ENCODE results near the gene STC2. TPM values are rescaled to one million over a fixed set of nuclear protein-coding genes. Genes with fewer than 3 reads are reported as not detected.

STC2 gene
- total and polyA plus RNA-seq, 10 of the 15 experiments (the other 5 are each of a cell fraction or from before 2014, with no cell fraction given) = 0.05 to 4.8 (median 2.0) TPM

DNA sequence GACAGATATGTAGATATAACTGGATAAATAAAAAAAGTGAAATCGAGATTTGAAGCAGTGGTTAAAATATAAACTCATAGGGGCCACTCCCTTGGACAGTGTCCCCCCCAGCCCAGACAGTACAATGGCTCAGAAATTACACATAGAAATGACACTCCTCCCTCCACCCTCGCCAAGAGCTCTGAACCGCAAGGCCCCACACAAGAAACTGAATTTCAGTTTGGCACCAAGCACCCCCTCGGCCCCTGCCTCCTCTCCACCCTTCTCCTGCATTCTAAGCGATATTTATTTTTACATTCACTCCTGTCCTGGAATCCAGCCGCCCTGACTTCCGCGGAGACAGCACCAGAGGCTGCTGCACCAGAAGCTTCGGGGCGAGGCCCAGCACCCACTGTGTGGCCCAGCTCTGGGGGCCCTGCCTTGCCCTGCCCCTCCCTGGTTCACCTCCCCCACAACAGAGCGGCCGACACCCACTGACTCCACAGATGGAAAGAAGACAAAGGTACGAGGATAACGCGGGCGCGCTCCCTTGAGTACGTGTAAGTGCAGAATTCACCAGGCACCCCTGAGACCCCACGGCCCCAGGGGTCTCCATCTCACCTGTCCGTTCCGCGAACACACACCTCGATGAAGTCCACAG lies 11.0 kb downstream of the STC2 start (continued):
- TF ChIP-seq ETV6 (conservative IDR thresholded peaks at IDR 0.05 in 1 of 2, IDR thresholded peaks at IDR 0.05 in 1 of 2; ENCODE audit: borderline replicate concordance in 1 of 2, low read depth in 1 of 2) = no peak

DNA sequence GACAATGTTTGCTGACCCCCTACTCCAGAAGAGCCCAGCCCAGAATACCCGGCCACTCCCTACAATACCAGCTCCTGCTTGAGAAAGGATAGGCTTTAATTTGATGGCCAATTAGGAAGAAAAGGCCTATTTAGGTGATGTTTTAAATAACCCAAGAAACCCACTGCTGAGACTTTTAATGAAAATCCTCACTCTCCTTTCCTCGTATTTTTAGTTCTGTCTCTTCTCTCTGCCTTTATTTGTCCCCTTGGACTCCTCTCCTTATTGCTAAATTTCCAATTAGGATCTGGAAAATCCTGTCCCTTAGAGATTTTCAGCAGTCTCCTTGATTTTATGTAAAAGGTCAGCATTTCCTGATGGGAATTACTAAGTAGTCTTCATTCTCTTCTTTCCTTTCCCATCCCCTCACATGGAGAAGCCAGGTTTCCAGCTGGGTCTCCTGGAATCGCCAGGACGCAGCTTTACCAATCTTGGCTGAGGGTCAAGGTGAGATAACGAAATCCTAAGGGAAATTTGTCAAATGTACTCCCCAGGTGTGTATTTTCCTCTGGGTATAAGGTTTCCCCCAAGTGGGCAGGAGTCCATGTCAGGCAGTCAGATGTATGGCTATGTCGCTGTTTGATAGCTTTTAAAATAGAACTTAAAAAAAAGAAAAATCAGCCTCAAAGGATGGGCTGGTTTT lies 11.7 kb downstream of the STC2 start:
- Histone ChIP-seq H3K9ac (ENCODE audit: control insufficient read depth, insufficient read depth, low read length) (no peak overlapping the region), H3K9me3 (replicated peaks; ENCODE audit: control insufficient read depth, insufficient read depth, low read length) (no peaks in the 10 kb centered on the region), H3K36me3 (ENCODE audit: control insufficient read depth in 2 of 2, insufficient read depth in 2 of 2, low read length in 1 of 2) (no peaks in the 10 kb centered on the region), H3K27ac (ENCODE audit: control insufficient read depth, insufficient read depth) (no peak overlapping the region), H3K27me3 (replicated peaks in 1 of 2; ENCODE audit: control insufficient read depth in 2 of 2, insufficient read depth in 2 of 2, low read length in 1 of 2) (peaks cover 0 to 3% of the 10 kb centered on the region in 2 experiments; a peak in 2 of 4 replicates), H3K4me1 (ENCODE audit: control insufficient read depth, insufficient read depth, low read length) (no peaks in the 10 kb centered on the region), H3K4me3 (no peak overlapping the region), H3K4me2 (ENCODE audit: control insufficient read depth, insufficient read depth) (no peak overlapping the region), H2AFZ (ENCODE audit: control insufficient read depth, low read depth, low read length) (no peak overlapping the region), H3K79me2 (ENCODE audit: control insufficient read depth, insufficient read depth, low read length) (no peaks in the 10 kb centered on the region), H4K20me1 (ENCODE audit: control insufficient read depth, insufficient read depth) (no peaks in the 10 kb centered on the region)
- ChIA-PET SMC1A (ENCODE audit: uncharacterized antibody, unreplicated experiment) (interaction anchor here (0.7 to 2.0 kb wide), 2 partner anchors 21 to 120 kb away, joined by 3 to 6 read pairs; no protein-coding TSS in a partner anchor), POLR2A (no interaction called here), CTCF (interaction anchor here (0.7 kb wide), 1 partner anchor 612 kb away, joined by 3 read pairs; no protein-coding TSS in a partner anchor), RAD21 (ENCODE audit: unreplicated experiment) (no interaction called here)
- DNase-seq (ENCODE audit: low read depth, low spot score) (no peak), ATAC-seq (no peak), FAIRE-seq (no peak)
- in situ Hi-C loops (cut with MboI) = no loop called here
- 15% methylated on average over 6 of the region's 6 CpGs for WGBS (ENCODE audit: insufficient coverage, insufficient replicate concordance, low lambda C conversion rate, missing lambda C conversion rate)
- TF ChIP-seq HDAC2 (IDR thresholded peaks at IDR 0.05) (no peak), CHD4 (IDR thresholded peaks at IDR 0.05) (no peak)
- TF ChIP-seq, protein P1, sequence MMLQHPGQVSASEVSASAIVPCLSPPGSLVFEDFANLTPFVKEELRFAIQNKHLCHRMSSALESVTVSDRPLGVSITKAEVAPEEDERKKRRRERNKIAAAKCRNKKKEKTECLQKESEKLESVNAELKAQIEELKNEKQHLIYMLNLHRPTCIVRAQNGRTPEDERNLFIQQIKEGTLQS (IDR thresholded peaks at IDR 0.05; ENCODE audit: borderline replicate concordance, extremely low read depth, low read depth, low read length) = no peak
- intact Hi-C loops (cut with micrococcal nuclease; ENCODE audit: unreplicated experiment) = no loop called here
- BruUV-seq (replicated peaks) = no TSS peak

Data from GM12878 (cell line).